SK-N-SH (cell line): Measurements from ENCODE around the gene ATP1A2.

ENCODE experiments used
- CTCF ChIP-seq: fragments of 200-600 bp; sonication (generic); IDR thresholded peaks from 2 replicates; pipeline ENCODE4 v1.6.1; 2017; ENCODE audit warnings: antibody characterized with exemption, mild to moderate bottlenecking, moderate library complexity
- MXI1 ChIP-seq: IDR thresholded peaks from 2 replicates; pipeline ENCODE4 v1.6.1; 2012; ENCODE audit warnings: mild to moderate bottlenecking, low read depth, low read length, improper control_type of control experiment
- TAF1 ChIP-seq: IDR thresholded peaks from 2 replicates; pipeline ENCODE4 v1.6.1; 2012; ENCODE audit warnings: low read depth, mild to moderate bottlenecking, low read length, moderate library complexity, borderline replicate concordance
- TCF12 ChIP-seq: IDR thresholded peaks from 2 replicates; pipeline ENCODE4 v1.4.0; 2012
- USF2 ChIP-seq: fragments of 150-350 bp; IDR thresholded peaks from 2 replicates; pipeline ENCODE4 v1.6.1; 2017; ENCODE audit warnings: antibody characterized with exemption, low read length, low read depth, borderline replicate concordance
- ZBTB33 ChIP-seq: IDR thresholded peaks from 2 replicates; pipeline ENCODE4 v1.4.0; 2012; ENCODE audit warnings: low read depth, borderline replicate concordance

GRCh38 chr1:160188341-160188740 is 72.8 kb downstream of the ATP1A2 start:
- TF ChIP-seq USF2 (no peak), CTCF (no peak), MXI1 (no peak), TCF12 (no peak), ZBTB33 (no peak), TAF1 (no peak)
